HG03196 (cell line): Measurements from ENCODE around the gene PCK2.

Experiments
- ATAC-seq: cut with Tn5 transposase; IDR thresholded peaks from one replicate; pipeline ENCODE4 v1.9.1; 2021; ENCODE audit not compliant: unreplicated experiment

Gene PCK2

DNA sequence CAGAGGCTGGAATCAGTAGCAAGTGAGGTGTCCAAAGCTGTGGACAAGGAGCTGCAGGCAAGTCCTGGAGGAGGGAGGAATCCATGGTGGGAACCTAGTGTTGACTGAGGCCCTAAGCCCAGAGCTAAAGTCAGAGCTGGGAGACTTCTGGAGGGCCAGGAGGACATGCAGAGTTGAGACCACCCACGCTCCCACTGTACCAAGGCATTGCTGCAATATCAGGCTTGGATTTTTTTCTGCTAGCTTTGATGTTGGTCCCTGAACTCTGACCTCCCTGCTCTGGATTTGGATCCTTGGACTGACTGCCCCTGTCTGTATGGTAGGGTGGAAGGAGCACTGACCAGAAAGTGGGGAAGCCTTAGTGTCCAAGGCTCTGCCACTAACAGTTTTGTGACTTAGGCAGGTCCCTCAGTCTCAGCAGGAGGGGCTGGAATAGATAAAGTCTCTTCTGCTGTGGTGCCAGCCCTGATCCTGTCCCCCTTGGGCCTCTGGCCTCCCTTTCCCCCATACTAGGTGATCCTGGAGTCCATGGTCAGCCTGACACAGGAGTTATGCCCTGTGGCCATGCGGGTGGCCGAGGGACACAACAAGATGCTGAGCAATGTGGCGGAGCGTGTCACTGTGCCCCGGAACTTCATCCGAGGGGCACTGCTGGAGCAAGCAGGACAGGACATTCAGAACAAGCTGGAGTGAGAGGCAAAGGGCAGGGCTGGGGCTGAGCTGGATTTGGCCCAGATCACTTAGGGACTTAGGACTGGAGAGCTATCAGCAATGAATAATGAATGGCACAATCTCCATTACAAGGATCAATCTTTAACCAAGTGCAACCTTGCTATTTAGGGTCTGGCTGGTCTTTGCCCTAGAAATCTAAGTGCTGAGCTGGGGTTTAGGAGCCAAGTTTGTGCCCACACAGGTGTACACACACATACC, 32.9 kb upstream of the PCK2 start:
- ATAC-seq = no peak

DNA sequence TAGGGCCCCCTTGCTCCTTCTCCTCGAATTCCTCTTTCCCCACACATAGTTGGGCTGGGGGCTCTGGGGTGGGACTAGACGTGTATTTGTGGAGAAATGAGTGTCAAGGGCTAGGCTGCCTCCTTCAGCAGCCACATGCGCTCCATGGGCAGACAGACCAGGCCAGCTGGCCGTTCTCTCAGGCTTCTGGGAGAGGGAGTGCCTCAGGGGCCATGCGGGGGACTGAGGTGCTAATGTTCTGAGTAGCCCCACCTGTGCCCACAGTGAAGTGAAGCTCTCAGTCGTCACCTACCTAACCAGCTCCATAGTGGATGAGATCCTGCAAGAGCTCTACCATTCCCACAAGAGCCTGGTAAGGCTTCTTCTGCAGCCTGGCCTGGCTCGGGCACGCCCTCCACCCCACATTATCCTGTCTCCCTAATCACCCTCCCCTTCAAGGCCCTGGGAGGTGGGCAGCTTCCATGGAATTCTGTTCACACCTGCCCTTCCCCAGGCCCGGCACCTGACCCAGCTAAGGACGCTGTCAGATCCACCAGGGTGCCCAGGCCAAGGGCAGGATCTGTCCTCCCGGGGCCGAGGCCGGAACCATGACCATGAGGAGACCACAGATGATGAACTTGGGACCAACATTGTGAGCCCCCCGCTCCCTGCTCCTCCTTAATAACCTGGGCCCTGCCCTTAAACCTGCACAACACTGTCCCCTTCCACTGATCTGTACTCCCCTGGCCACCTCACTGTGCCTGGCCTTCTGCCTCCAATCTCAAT, 31.7 kb upstream of the PCK2 start:
- no peak for ATAC-seq

GRCh38 chr14:24063263-24063836, 30.8 kb upstream of the PCK2 start:
- no peak for ATAC-seq

DNA sequence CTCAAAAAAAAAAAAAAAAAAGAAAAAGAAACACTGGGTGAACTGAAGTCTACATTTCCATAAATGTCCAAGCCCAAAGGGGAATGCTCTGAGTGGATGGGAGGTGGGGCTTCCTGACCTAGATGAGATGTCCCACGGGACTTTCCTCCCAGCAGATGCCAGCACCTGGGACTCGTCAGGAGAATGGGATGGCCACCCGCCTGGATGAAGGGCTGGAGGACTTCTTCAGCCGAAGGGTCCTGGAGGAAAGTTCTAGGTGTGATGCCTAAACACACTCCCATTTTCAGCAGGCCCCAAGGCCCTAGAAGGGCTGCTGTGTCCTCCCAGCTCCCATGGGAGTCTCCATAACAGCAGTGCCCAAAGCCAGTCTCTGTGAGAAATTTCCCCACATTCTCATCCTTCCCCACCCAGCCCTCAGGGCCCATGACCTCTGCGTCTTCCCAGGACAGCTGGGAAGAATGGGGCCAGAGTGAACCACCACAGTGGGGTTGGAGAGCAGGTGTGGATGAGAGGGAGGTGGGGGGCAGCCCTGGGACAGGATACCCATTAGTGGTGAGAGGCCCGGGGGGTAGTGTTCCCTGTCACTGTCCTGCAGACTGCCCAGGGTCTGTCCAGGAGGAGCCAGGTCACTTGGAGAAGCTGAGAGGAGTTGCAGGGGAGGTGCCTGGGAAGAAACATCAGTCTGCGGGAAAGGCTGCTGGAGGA, 29.9 kb upstream of the PCK2 start:
- ATAC-seq = no peak

DNA sequence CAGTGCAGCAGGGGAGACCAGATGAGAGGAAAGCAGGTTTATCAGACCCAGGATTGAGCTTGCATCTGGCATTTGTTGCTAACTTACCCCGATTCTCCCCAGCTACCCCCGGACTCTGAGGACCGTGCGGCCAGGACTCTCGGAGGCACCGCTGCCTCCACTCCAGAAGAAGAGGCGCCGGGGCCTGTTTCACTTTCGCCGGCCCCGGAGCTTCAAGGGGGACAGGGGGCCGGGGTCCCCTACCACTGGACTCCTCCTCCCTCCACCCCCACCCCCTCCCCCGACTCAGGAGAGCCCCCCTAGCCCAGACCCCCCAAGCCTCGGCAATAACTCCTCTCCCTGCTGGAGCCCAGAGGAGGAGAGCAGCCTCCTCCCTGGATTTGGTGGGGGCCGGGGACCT, 29.3 kb upstream of the PCK2 start:
- no peak for ATAC-seq

GRCh38 chr14:24065408-24065807, 28.7 kb upstream of the PCK2 start:
- ATAC-seq = no peak

DNA sequence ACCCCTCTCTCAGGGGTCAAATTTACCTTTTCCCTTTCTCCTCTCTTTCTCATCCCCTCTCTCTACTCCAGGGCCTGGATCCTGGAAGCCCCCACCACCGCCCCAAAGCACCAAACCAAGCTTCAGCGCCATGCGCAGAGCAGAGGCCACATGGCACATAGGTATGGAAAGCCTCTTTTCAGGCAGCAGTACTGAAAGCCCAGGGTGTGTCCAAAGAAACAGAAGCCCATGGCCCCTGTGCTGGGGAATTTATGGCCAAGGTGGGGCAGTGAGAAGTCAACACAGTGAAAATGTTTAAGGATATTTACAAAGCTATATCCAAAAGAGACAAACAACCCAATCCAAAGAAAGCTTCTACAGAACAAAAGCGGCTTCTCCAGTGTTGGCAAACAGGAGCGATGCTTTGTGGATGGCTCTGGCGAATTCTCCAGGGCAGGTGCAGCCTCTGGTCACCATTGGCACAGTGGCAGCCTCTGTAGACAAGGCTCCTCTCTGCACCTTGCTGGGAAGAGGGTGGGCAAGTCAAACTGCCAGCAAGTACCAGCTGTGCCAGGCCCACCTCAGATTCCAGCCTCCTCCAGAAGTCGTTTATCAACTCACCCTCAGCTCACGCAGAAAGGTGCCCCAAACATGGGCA, 27.5 kb upstream of the PCK2 start:
- ATAC-seq = no peak

- no peak for ATAC-seq
These were observed 26.7 kb upstream of the PCK2 start for GRCh38 chr14:24067133-24068082.

DNA sequence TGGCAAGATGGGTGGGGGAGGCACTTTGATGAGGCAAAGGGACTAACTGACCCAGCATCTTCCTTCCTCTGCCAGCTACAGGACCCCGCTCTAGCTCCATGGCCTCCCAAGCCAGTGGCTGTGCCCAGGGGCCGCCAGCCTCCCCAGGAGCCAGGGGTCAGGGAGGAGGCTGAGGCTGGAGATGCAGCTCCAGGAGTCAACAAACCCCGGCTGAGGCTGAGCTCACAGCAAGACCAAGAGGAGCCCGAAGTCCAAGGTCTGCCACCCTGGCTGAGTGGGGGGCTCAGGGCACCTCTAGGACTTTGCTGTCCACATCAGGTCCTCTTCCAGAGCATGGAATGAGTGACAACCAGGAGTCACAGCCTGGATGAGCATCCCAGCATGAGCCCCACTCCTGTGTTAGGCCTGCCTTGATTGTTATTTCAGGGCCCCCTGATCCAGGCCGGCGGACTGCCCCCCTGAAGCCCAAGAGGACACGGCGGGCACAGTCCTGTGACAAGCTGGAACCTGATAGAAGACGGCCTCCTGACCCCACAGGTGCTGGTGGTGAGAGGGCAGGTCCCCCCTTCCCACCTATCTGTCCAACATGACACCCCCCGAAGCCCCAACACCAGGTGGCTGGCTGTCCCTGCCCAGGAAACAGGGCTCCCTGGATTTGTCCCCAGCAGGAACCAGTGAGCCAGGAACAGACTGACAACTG, 25.2 kb upstream of the PCK2 start:
- no peak for ATAC-seq

GRCh38 chr14:24069411-24069735, 24.7 kb upstream of the PCK2 start:
- ATAC-seq = no peak

DNA sequence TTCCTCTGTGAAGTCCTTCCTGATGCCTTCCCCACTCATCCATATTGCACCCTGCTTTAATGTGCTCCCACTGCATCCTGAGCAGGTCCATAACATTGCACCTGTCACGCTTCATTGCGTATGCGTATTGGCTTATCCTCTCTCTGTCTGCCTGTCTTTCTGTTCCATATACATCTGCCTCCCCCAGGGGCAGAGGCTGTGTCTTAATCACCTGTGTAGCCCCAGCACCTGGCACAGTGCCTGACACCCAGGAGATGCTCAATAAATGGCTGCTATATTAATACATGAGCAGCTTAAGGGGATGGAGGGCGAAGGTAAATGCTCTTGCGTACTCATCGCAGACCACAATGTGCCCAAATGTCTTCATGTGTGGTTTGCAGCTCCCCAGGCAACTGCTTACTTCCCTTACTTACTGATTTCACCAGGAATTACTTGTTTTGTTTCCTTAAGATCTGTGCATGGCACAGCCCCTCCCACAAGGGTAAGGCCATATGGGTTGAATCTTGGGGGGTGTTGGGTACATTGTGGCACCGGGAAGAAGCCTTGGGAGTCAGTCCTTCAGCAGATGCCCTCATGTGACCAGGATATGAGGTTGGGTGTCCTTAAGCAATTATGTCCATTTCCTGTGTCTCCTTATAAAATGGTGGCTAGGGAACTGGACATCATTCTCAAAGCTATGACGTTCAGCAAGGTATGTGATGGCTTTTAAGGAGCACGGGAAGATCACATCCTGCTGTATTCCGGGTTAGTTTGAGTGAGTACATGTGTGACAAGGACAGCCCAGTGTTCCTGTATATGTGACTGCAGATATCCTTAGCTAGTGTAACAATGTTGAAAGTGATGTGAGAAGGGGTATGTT, 23.6 kb upstream of the PCK2 start:
- no peak for ATAC-seq

DNA sequence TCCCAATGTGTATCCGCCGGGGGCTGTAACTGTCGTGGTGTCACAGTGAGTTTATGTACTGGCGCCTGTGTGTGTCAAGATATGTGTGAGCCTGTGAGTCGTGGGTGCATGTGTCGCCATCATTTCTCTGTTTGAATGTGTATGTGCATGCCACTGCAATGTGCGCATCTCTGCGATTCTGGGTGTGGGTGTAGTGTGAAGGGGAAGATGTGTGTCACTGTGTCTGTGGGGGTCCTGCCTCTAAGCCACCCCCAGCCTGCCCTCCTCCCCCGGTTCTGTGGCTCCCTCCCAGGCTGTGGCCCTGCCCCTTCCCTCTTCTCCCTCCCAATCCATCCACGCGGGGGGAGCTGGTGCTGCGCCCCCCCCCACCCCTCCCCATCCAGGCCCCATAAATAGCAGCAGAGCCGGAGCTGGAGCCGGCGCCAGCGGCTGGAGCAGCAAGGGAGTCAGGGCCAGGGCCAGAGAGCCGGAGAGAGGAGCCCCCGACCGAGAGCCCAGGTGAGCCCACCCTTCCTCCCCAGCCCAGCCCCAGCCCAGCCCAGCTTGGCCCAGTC, 22.9 kb upstream of the PCK2 start, which contains the start of gene CPNE6:
Gene CPNE6, plus strand, starts transcription at position 419 of the 554 bp plus-strand sequence. CDS start 1,375 bp downstream, outside the sequence.
- no peak for ATAC-seq

DNA sequence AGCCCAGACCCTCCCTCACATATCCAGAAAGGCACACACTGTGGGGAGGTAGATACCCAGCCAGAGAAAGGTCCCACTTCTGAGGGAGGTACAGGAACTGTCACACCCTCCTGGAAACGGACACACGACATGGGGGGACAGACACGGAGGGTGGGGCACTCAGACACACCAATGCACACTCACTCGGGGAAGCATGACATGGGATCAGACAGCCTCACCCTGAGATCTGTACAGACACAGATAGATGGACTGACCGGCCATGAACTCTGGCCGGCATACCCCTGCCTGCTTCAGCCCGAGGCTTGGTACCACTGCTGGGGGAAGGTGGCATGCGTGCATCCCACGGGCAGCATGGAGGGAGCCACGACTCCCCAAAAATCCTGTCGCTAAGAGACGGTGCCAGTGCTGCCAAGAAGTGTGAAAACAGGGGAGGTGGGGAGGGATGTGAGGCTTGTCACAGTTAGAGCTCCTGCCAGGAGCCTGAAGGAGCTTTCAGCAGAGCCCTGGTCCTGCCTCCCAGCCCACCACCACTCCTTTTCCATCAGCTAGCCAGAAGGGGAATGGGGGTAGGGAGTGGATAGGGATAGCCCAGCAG, 22.2 kb upstream of the PCK2 start:
- ATAC-seq = no peak

- no peak for ATAC-seq
These were observed 21.7 kb upstream of the PCK2 start for GRCh38 chr14:24072436-24072835.

GRCh38 chr14:24072881-24073877, 20.9 kb upstream of the PCK2 start:
- no peak for ATAC-seq
